ENCODE measurements around the gene CALU. TPM values are rescaled to one million over a fixed set of nuclear protein-coding genes. Genes with fewer than 3 reads are reported as not detected.

CALU gene
- total RNA-seq, 1 experiment from 2014 or later: 189 TPM

- no peak for DNase-seq (ENCODE audit: extremely low read depth, low read depth)
Observed at GRCh38 chr7:128744366-128744905, 5.3 kb downstream of the CALU start.

DNA sequence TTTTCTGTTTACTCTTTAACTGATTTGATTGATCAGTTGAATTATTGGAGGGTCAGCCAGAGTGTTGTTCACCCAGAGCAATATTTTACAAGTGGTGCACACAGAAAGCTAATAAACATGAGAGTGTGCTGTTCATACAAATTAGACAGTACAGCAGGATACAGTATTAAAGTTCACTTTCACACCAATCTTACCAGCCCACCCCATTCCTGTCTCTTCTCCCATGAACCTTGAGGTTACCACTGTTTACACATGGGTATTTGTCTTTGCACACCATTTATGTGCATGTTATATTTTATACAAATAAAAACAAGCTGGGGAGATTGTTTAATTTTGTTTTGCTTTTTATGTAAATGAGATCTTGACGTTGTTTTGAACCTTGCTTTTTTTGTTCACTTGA is 6.5 kb downstream of the CALU start:
- DNase-seq (ENCODE audit: extremely low read depth, low read depth): no peak

GRCh38 chr7:128747327-128748079 is 8.3 kb downstream of the CALU start:
- DNase-seq (ENCODE audit: extremely low read depth, low read depth): no peak

DNA sequence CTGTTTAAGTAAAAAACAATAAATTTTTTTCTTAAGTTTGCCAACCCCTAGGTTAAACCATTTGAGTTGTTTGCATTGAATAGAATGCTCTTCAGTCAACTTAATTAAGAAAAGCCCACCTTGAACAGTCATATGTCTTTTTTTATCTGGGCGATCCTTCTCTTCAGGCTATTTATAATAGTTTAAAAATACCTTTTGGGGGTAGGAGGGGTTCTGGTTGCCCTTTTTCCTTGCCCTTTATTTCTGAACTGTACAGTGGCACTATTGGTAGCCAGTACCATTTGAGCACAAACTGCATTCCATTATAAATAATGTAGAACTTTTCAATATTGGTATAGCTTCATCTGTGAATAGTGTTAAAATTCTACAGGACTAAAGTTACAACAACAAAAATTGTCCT is 13.1 kb downstream of the CALU start:
- DNase-seq (ENCODE audit: extremely low read depth, low read depth): no peak

DNA sequence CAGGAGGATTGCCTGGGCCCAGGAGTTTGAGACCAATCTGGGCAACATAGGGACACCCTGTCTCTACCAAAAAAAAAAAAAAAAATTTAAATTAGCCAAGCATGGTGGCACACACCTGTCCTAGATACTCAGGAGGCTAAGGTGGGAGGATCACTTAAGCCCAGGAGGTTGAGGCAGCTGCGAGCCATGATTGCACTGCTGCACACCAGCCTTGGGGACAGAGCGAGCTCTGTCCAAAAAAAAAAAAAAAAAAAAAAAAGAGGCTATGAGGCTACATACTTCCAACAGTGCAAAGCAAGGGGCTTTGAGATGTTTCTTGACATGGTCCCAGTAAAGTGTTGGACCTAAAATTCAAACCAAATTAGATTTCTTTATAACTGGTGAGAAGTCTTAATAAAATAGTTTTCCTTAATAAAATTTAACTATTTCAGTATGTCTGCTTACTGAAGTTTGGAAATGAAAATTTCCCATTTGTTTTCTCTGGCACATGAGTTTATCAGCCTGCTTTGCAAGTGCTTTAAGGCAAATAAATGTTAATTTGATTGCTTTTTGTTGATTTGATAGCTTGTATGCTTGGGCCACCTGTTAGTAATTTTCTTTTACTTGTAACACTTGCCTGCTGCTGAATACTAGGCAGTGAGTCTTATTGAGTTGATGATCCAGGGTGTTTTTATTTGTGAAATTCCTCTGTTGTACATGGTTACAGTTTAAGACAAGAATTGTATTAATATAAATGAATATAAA is 16.1 kb downstream of the CALU start:
- DNase-seq (ENCODE audit: extremely low read depth, low read depth): no peak

- no peak for DNase-seq (ENCODE audit: extremely low read depth, low read depth)
Observed at GRCh38 chr7:128755819-128756476, 16.8 kb downstream of the CALU start.

- DNase-seq (ENCODE audit: extremely low read depth, low read depth): no peak
Observed at GRCh38 chr7:128757203-128757602, 18.0 kb downstream of the CALU start.

DNA sequence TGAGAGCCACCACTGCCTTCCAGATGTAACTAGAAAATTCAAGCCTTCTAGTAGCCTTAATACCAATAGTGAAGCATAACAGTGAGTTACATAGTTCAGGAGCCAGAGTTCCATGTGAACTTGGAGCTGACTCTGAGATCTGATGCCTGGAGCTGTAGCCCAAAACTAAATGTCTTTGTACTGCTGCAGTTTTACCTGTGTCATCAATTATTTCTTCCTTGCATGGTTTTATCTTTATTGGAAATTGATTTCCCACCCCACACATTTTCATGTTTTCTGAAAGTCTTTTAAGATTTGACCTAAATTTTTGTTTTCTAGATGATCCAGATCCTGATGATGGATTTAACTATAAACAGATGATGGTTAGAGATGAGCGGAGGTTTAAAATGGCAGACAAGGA is 19.4 kb downstream of the CALU start:
- no peak for DNase-seq (ENCODE audit: extremely low read depth, low read depth)

GRCh38 chr7:128759242-128759641 is 20.1 kb downstream of the CALU start:
- no peak for DNase-seq (ENCODE audit: extremely low read depth, low read depth)

- DNase-seq (ENCODE audit: extremely low read depth, low read depth): no peak
Observed at GRCh38 chr7:128763541-128763940, 24.4 kb downstream of the CALU start.

- DNase-seq (ENCODE audit: extremely low read depth, low read depth): no peak
Observed at GRCh38 chr7:128767475-128768110, 28.4 kb downstream of the CALU start.

GRCh38 chr7:128770233-128770632 is 31.1 kb downstream of the CALU start:
- no peak for DNase-seq (ENCODE audit: extremely low read depth, low read depth)

GRCh38 chr7:128773604-128774003 is 34.4 kb downstream of the CALU start:
- DNase-seq (ENCODE audit: extremely low read depth, low read depth): no peak

- no peak for DNase-seq (ENCODE audit: extremely low read depth, low read depth)
Observed at GRCh38 chr7:128774029-128774689, 35.0 kb downstream of the CALU start.

DNA sequence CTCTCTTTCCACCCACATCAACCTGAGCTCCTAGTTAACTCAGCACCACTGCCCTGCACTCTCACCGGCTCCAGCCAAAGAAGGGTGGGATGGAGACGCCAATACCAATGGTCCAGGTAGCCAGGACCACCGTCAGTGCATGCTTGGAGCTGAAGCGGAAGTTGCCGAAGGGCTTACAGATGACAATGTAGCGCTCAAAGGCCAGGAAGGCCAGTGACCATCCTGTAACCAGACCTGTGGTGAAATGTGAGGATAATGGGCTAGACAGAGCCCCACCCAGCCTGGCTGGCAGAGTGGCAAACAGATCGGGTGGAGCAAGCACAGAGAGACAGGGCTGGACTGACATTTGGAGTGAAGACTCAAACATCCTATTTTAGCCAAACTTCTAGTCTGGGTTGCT is 35.8 kb downstream of the CALU start:
- no peak for DNase-seq (ENCODE audit: extremely low read depth, low read depth)

GRCh38 chr7:128775744-128776474 is 36.8 kb downstream of the CALU start, which contains the start of gene OPN1SW:
TSS of gene OPN1SW (minus strand) at chr7:128775794. CDS start at chr7:128775781, 13 bp downstream.
- DNase-seq (ENCODE audit: extremely low read depth, low read depth): no peak

GRCh38 chr7:128777156-128778123 is 38.3 kb downstream of the CALU start:
- DNase-seq (ENCODE audit: extremely low read depth, low read depth): no peak

DNA sequence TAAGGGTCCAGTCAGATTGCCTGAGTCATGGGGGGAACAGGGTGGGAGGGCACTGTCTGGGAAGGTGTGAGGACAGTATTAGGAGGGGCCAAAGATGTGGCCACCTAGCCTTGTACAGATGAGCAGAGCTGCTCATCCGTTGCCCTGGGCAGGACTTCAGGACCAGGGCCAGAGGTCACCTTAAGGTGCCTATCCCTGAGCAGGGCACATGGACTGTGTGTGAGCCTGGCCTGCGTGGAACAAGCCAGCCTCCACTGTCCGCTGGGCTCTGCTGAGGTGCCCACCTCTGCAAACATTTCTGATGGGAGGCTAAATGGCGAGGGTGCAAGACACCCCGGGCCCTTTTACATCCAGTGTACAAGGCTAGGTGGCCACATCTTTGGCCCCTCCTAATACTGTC is 39.8 kb downstream of the CALU start:
- DNase-seq (ENCODE audit: extremely low read depth, low read depth): no peak

Measured in NCI-H460 (cell line).